ENCODE data around the gene SLC30A4.
"Not testable (repeated sequence)": the region's sequence is repeated elsewhere in the genome, so short reads cannot be mapped to it uniquely, and the experiment has no call there.

Gene SLC30A4

DNA sequence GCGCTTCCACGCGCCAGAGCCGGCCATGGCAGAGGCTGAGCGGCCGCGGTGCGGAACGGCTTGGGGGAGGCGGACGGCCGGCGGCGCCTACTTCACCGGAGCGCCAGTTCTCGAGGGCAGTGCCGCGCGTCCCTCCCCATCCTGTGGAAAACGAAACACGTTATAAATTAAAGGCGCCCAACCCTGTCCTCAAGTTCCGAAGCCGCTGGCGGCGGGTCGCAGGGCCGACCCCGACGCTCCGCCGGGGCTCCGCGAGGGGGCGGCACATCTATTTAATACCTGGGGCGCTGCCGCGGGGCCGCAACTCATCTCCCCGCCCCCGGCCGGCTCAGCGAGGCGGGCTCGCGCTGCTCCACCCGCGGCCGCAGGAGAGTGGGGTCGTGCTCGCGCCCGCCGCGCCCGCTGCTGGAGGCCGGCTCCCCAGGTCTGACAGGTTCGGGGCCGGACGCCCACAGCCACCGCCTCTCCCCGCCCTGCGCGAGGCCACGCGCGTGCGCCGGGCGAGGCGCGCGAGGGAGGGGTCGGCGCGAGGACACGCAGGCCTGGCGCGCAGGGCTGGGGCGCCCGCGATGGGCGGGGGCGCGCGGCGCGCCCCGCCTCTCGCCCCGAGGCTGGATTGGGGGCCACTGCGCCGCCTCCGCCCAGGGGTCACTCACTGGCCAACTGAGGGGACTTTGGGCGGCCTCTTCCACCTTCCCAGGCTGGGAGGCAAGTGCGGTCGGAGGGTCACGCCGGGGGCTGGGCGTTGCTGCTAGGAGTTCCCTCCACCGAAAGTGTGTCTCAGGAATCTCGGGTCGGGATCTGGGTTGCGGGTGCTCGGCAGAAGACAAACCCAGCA is at the start of gene SLC30A4:
Gene SLC30A4, minus strand, starts transcription at position 428 of the 838 bp plus-strand sequence. Its CDS starts 401 bp downstream, at position 27.
- DNase-seq, result peak; percentile 53

- DNase-seq, result no peak
Observed at GRCh38 chr15:45555934-45556608, 33.5 kb upstream of the SLC30A4 start.

DNA sequence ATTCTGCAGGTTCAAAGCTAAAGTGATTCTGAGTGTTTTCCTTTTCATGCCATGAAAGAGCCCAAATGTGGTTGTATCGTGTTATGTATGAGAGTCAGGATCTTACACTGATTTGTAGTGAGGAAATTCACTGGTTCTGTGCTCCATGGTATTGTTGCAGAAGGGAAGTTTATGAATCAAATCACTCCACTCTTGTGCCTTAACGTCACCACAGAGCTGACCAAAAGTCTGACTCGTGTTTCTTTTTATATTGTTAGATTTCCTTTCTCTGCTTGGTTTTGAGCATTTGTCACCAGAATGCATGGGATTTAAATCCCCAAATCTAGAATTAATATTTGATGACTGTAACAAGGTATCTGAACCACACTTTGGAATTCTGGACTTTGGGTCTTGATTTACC is 29.1 kb upstream of the SLC30A4 start:
- no peak for DNase-seq

DNA sequence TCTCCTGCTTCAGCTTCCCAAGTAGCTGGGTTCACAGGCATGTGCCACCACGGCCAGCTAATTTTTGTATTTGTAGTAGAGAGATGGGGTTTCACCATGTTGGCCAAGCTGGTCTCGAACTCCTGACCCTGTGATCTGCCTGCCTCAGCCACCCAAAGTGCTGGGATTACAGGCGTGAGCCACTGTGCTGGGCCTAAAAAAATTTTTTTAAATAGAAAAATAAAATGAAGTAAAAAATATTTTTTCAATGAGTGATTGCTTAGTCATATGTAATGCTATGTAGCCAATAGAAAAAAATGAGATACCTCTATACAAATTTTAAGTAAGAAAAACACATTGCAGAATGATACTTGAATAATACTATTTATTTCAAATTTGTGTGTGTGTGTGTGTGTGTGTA is 27.9 kb upstream of the SLC30A4 start:
- peak; percentile 77 for DNase-seq

GRCh38 chr15:45549541-45550220 is 27.1 kb upstream of the SLC30A4 start:
- peak; percentile 52 for DNase-seq

DNA sequence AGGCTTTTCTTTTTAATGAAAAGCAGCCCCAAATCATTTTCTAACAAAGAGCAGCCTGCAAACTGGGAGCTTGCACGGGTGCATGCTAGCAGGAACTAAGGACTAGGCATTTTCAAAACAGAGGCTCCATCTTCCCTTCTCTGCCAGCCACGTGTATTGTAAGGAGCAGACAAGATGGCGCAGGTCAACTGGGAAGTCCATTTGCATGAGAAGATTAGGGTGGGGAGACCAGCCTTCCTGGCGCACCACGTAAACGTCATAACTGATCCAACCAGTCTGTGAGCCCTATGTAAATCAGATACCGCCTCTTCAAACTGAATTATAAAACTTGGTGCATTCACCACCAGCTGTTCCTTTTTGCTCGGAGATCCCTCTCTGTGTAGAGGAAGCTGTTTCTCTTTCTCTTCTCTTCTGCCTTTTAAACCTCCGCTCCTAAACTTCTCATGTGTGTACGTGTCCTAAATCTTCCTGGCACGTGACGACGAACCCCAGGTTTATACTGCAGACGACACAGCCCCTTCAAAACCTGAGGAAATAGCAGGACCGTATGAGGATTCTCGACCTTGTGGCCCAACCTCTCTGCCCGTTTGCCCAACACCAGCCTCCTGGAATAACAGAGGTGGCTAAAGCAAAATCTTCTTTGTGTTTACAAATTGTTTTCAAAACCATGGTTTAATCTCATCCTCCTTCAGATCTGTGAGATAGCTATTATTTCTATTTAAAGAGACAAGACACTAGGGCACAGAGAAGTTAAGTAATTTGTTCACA is 26.4 kb upstream of the SLC30A4 start:
- DNase-seq, result no peak

- no peak for DNase-seq
Observed at GRCh38 chr15:45546789-45547188, 24.2 kb upstream of the SLC30A4 start.

- no peak for DNase-seq
Observed at GRCh38 chr15:45544266-45545023, 21.9 kb upstream of the SLC30A4 start.

GRCh38 chr15:45543051-45543450 is 20.5 kb upstream of the SLC30A4 start:
- no peak for DNase-seq

- no peak for DNase-seq
Observed at GRCh38 chr15:45540531-45540930, 18.0 kb upstream of the SLC30A4 start.

GRCh38 chr15:45539680-45540079 is 17.1 kb upstream of the SLC30A4 start:
- DNase-seq, result no peak

GRCh38 chr15:45536934-45537333 is 14.4 kb upstream of the SLC30A4 start:
- DNase-seq, result no peak

- no peak for DNase-seq
Observed at GRCh38 chr15:45535486-45536042, 13.0 kb upstream of the SLC30A4 start.

GRCh38 chr15:45534821-45535220 is 12.3 kb upstream of the SLC30A4 start:
- DNase-seq, result no peak

- peak; percentile 15 for DNase-seq
Observed at GRCh38 chr15:45532892-45533291, 10.3 kb upstream of the SLC30A4 start.

GRCh38 chr15:45529613-45530012 is 7.1 kb upstream of the SLC30A4 start:
- no peak for DNase-seq

- no peak for DNase-seq
Observed at GRCh38 chr15:45527086-45527485, 4.5 kb upstream of the SLC30A4 start.

DNA sequence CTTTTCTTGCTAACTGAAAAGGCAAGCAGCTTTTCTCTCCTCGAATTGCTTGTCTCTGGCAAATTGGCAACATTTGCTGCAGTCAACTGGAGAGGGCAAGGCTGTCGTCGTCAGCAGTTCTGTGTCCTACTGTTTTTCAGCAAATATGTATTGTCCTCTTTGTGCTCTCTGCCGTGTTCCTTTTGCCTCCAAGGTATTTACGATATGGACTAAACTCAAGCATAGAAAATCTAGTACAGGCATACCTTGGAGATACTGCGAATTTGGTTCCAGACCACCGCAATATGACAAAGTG is 558 bp upstream of the SLC30A4 start:
- DNase-seq, result no peak

DNA sequence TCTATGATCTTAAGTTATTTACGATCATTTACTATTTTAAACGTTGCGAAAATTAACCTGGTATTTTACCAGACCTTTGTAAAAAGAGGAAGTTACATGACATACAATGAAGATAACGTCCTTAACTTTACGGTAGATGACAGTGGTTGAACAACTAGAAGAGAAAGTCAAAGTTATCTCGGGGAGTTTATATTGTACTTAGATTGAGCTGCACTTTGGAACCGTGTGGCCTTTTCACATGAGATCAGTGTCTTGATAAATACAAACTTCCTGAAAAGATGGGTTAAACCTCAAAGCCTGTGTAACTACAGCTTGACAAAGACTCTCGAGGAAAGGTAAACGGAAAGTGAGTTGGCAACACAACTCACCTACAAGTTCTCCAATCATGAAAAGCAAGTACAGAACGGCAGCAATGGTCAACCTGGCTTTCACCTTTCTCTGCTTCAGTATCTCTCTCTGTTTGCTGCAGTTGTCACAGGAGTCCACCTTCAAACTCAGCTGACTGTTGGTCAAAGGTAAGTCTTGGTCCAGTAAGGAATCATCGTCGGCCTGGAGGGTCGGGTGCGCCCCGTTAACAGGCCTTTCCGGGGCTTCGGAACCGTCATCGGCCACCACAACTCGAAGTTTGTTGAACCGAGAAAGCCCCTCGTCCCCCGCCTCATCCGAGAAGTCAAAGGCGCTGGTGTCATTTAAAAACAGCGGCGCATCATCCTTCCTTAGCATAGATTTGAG is 793 bp downstream of the SLC30A4 start:
- DNase-seq, result no peak

- no peak for DNase-seq
Observed at GRCh38 chr15:45510758-45511280, 11.7 kb downstream of the SLC30A4 start.

GRCh38 chr15:45507143-45507542 is 15.4 kb downstream of the SLC30A4 start:
- not testable (repeated sequence) for DNase-seq
